HFF-Myc (cell line): Measurements from ENCODE around the gene BSG.

Experiments used
- DNase-seq: peaks from one replicate; pipeline ENCODE4 v3.0.0-alpha.2; 2011; ENCODE audit warnings: low read depth; ENCODE audit errors: extremely low read depth
- H3K4me3 ChIP-seq: replicated peaks from 2 replicates; pipeline ENCODE4 v1.5.1; 2011; ENCODE audit warnings: low read depth, mild to moderate bottlenecking, control low read depth, low read length
- CTCF ChIP-seq: IDR thresholded peaks from 2 replicates; pipeline ENCODE4 v1.5.1; 2012; ENCODE audit warnings: mild to moderate bottlenecking, low read depth, low read length, control low read depth; ENCODE audit errors: missing control alignments

Gene BSG

GRCh38 chr19:593505-593904 lies 21.1 kb downstream of the BSG start:
- H3K4me3 ChIP-seq = no peak overlapping the region
- no peak for TF ChIP-seq CTCF
- no peak for DNase-seq

DNA sequence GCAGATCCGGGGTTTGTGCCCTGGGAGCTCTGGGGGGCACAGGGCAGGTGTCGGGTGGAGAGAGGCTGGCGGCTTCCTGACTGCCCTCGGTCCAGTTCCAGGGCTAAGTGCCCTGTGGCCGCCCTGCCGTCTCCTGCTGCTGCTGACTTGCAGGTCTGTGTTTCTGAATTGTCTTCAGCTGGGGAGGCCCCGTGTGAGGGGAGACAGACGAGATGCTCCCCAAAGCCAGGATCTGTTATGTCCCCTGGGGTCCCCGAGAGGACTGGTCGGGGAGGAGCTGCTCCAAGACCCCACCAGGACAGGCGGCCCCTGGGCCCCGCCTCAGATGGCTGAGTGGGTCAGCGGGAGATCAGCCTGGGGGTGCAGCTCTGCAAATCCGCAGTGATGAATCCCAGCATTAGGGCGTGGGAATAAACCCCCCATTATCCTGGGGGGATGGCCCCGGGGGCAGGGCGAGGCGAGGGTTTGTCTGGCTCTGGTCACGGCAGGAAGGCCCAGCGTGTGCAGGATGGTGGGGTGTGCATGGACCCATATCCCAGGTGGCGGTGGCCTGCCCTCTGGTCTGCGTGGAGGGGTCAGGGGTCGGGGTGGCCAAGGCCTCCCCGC lies 22.0 kb downstream of the BSG start:
- no peak for TF ChIP-seq CTCF
- DNase-seq = no peak
- H3K4me3 ChIP-seq = no peak overlapping the region

DNA sequence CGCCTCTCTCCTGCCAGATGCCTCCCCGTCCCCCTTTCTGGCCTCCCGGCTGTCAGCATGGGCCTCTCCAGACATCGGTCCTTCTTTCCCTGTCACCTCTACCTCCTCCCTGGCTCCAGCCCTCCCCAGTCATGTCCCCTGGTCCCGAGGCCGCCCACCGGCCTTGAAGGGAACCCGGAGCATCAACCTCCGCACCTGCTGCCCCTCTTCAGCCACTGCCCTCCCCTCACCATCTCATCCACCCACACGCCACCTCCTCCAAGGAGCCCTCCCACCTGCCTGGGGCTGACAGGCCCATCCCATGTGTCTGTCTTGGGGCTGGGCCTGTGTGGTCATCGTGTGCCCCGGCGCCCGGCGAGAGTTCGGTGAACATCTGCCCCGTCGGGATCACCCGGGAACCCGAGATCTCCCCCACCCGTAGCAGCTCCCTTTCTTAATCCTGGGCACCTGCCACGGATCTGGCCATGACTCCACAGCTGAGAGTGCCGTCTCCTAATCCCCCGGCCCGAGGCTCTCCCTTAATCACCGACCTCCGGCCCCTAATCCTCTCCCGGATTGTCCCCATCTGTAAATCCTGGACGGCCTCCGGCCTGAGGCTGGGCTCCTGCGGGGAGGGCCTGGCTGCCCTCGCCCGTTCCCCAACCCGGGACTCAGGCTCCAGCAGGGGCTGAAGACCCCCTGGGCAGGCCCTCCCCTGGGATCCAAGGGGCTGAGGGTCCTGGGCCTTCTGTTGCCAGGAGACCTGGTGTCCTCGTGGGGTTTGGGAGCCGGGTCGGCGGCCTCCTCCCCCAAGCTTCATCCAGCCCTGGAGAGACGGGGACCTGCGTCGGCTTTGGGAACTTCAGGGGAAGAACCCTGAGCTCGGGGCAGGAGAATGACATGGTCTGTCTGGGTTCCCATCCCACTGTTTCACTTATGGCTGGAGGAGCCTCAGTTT lies 23.2 kb downstream of the BSG start:
- no peak for TF ChIP-seq CTCF
- H3K4me3 ChIP-seq = no peak overlapping the region
- DNase-seq = no peak

GRCh38 chr19:596263-596655 lies 23.9 kb downstream of the BSG start:
- no peak for DNase-seq
- TF ChIP-seq CTCF = no peak
- no peak overlapping the region for H3K4me3 ChIP-seq

- no peak for TF ChIP-seq CTCF
- H3K4me3 ChIP-seq = no peak overlapping the region
- DNase-seq = no peak
Observed at GRCh38 chr19:597406-598315, 25.3 kb downstream of the BSG start.

DNA sequence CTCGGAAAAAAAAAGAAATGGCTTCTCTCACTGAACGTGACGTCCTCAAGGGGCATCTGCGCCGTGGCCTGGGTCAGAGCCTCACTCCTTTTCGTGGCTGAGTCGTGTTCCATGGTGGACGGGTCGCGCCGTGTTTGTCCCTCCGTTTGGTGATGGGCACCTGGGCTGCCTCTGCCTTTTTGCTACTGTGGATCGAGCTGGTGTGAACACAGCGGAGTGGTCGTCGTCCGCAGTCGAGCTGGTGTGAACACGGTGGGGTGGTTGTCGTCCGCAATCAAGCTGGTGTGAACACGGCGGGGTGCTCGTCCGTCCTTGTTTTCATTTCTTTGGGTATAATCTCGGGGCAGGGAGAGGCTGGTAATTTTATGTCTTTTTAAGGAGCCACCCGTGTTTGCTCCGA lies 28.9 kb downstream of the BSG start:
- TF ChIP-seq CTCF = no peak
- H3K4me3 ChIP-seq = no peak overlapping the region
- DNase-seq = no peak
